Stimulated activated CD8-positive, alpha-beta memory T cell treated with anti-CD3 and anti-CD28 coated beads, Interleukin-4, amount 100 ng/mL, for 1 hour (primary cell): ENCODE measurements around the gene ABLIM1.

ENCODE experiments used
- DNase-seq, 2 donors: peaks; one replicate each; pipeline ENCODE4 v3.0.0-alpha.2; 2020; ENCODE audit warnings: low read depth in 2 of 2, low spot score in 1 of 2

ABLIM1 gene

DNA sequence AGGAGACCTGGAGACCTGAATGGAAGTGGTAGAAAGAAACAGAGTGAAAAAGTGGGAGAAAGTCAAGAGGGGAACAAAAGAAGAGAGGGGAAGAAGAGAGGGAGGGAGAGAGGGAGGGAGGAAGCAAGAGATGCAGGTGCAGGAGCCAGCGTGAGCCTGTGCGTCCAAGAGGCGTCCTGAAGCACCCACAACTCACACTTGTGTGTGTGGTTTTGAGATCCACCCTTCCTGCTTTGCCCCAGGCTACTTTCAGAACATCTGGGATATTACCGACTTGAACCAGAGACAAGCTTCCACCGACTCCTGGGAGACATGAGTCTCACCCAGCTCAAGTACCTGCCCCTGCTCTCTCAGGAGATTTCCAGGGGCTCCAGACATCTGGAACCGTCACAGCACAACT is 263.5 kb downstream of the ABLIM1 start:
- no peak for DNase-seq

DNA sequence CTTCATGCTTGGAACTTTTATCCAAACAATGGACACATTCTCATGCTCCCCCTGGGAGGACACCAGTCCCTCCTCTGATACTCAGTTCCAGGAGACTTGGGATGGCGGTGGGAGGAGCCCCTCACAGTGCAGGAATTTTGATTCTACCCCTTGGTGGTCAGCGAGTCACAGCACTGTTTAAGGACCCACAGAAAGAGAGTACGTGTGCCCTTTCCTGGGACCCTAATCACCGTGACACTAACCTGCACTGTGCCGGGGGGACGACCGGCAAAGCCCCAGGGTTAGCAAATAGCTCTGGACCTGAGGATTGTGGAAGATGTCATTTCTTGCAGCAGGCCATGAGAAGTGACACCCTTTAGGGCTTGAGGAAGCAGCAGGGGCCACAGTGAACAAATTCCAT is 264.2 kb downstream of the ABLIM1 start:
- no peak for DNase-seq

DNA sequence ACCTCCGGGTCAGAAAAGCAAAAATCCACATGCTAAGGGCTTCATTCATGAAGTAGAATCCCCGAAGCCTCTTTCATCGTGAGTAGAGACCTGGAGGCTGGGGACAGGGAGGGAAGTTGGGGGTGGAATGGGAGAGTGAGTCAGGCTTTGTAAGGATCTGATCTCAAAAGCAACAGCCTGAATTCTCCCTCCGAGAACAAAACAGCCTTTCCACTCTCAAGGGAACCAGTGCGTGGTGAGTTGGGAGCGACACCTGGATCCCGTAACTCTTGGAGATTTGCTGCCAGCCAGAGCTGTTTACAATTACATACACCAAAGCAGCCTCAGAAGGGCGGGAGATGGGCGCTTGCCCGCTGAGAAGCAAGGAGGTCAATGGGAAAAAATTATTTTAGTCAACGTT is 264.6 kb downstream of the ABLIM1 start:
- DNase-seq, result no peak

DNA sequence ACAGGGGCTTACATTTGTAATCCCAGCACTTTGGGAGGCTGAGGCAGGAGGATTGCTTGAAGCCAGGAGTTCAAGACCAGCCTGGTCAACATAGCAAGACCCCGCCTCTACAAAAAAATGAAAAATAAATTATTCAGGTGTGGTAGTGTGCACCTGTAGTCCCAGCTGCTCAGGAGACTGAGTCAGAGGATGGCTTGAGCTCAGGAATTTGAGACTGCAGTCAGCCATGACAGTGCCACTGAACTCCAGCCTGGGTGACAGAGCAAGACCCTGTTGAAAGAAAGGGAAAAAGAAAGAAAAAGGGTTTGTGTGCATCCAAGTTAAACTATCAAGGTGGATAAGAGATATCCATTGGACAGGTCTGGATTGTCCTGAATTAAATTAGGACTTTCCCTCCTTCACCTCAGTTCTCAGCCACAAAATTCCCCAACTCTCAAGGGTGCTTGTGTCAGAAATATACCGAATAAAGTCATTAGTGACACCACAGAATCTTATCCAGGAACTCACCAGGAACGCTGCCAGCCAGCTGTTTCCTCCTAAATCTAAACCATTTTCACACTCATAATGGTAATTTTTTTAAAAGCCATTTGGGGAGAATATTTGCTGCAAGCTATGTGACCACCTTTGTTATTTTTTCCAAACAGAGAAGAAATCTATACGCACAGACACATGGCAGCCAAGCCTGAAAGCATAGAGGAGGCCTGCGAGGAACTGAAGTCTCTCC is 265.8 kb downstream of the ABLIM1 start:
- no peak for DNase-seq

DNA sequence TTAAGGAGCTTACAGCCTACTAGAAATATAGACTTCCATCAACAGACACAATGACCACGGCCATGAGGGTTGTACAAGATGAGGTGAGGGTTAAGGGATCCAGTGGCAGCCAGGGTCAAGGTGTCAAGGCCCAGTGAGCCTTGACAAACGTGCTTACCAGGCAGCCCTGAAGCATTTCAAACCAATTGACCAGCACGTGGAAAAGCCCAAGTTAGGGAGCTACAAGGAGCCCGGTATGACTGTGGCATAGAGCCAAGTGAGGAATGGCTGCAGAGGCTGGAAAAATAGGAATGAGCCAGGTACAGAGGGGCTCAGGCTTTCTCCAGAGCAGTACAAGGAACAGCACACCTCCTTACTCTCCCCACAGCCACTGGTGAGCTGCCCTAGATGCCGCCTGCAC is 266.5 kb downstream of the ABLIM1 start:
- DNase-seq, result no peak

DNA sequence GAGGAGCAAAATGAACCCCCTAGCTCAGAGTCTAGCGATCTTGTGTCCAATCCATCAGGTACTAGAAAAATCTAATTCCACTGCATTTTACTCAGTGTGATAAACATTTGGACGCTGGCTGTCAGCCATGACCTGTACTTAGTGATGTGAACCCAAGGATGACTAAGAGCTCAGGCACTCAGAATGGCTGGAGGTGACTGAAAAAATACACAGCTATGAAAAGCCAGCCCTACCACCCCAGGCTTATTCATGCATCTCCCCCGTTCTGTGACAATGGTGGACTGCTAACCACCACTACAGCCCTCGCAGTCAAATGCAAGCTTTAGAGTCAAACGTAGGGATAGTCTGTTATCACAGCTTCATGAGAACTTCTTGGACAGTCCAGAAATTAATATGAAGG is 268.6 kb downstream of the ABLIM1 start:
- no peak for DNase-seq

DNA sequence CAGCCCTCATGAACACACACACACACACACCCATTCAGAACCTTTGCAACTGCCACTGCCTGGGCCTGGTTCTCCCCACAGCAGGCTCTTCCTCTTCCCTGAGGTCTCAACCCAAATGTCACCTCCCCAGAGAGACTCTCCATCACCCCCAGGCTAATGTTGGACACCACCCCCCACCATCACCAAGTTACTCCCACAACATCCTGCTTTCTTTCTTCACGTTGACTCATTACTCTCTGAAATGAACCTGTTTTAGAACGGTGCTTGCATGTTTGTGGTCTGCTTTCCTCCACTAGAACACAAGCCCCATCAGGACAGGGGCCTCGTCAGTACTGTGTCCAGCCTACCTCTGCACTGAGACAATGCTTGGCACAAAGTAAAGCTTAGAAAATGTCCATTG is 269.8 kb downstream of the ABLIM1 start:
- no peak for DNase-seq

DNA sequence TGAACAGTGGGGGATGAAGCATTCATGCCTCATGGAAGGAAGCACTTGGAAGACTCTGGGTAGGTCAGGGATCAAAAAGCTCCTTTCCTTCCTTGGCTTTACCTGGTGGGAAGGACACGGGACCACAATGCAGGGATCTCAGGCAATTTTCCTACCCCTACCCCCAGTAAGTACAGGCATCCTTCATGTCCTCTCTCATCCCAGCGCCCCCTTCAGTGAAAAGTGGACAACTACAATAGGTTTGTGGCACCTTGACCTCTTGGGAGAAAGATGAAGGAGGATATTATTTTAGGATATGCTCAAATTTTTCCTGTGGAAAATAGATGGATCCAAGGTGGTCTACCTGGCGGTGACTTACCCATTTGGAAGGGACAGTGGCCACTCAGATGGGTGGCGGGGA is 270.3 kb downstream of the ABLIM1 start:
- no peak for DNase-seq

DNA sequence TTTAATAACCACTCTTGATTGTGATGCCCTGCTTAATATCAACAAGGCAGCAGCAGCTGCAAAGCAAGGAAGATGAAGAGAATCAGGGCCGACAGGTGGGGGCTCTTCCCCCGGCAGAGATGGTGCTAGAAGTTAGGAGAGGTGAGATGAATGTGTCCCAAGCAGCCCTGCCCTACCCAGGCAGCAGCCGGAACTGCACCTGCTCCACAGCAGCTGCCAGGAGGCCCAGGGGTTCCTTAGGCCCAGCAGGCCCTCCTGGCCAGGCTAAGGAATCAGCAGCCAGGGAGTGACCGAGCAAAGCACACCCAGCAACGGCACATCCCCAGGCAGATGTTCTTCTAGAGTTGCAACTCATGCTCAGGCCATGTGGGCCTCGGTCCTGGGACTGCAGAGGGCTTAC is 271.6 kb downstream of the ABLIM1 start:
- no peak for DNase-seq

DNA sequence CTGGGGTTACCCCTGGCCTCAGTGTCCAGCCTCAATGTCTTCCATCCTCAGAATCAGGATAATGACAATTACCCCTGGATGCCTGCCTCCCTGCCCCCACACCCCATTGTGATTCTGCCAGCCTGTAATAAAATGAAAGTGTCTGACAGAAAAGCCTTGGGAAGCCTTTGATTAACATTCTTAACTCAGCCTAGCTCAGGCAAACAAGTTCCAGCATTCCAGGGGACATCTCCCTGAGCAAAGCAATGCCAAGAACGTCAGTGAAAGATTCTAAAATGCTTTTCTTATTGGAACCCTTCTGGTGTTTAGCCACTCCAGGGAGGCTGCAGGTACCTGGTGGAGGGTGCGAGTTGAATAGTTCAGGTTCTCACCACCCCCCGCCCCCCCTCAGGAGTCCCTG is 272.5 kb downstream of the ABLIM1 start:
- DNase-seq, result no peak

DNA sequence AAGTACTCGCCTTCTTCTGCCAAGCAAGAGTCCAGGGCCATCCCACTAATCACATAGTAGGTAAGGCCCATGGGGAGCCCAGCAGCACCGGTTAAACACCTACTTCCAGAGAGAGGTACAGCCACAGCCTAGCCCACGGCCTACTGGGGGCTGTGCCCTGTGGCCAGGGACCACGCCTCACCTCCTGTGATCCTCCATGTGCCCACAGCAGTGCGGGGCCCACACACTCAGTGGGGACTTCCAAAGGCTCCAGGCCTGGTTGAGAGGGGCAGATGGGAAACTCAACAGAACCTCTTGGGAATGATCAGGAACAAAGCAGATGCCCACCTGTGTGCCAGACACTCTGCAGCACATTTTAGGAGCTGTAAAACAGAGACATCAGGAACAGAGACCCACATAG is 273.5 kb downstream of the ABLIM1 start:
- DNase-seq, result no peak

DNA sequence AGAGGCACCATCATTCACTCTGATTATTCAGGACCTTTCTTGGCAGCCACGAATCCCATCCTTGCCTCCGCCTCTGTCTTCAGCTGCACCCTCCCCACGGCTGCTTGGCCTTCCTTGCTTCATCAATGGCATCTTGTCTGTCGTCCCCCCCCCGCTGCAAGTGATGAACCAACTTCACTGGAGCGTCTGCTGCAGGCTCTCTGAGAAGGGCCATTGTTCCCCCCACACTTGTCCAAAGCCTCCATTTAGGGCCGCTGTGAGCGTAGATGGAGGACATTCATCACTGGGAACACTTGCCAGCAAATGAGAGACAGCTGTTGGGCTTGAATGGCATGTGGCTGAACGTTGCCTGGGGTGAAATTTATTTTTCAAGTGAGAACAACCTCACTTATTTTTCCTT is 273.9 kb downstream of the ABLIM1 start:
- DNase-seq, result no peak
